ENCODE data around the gene RAD51B. TPM values are rescaled to one million over a fixed set of nuclear protein-coding genes. Genes with fewer than 3 reads are reported as not detected.

The RAD51B gene
- total RNA-seq, 3 donors from 2014 or later = 10.6 to 77.6 (median 33.8) TPM

- DNase-seq (ENCODE audit: low spot score in 2 of 2) = no peak
- Histone ChIP-seq H3K36me3 (no peaks in the 10 kb centered on the region), H3K9me3 (peaks cover 0 to 6% of the 10 kb centered on the region in 2 donors), H3K27me3 (no peaks in the 10 kb centered on the region), H3K4me1 (peaks cover 0 to 3% of the 10 kb centered on the region in 2 donors), H3K4me3 (no peak overlapping the region), H3K27ac (no peak overlapping the region)
- TF ChIP-seq POLR2AphosphoS5 (IDR thresholded peaks at IDR 0.05) (no peak), CTCF (IDR thresholded peaks at IDR 0.05) (no peak)
- intact Hi-C loops (cut with DNase I; ENCODE audit: low total_unique reads) = no loop called here
These were observed 303.1 kb downstream of the RAD51B start for GRCh38 chr14:68122651-68123050.

- intact Hi-C loops (cut with DNase I; ENCODE audit: low total_unique reads) = no loop called here
- Histone ChIP-seq H3K27me3 (no peaks in the 10 kb centered on the region), H3K36me3 (no peaks in the 10 kb centered on the region), H3K9me3 (peaks cover 0 to 6% of the 10 kb centered on the region in 2 donors), H3K4me3 (no peak overlapping the region), H3K27ac (no peak overlapping the region), H3K4me1 (peaks cover 0 to 3% of the 10 kb centered on the region in 2 donors)
- no peak for DNase-seq (ENCODE audit: low spot score in 2 of 2)
- no peak for TF ChIP-seq POLR2AphosphoS5 (IDR thresholded peaks at IDR 0.05)
- no peak for TF ChIP-seq POLR2A (IDR thresholded peaks at IDR 0.05)
- no peak for TF ChIP-seq CTCF (IDR thresholded peaks at IDR 0.05)
These were observed 304.5 kb downstream of the RAD51B start for GRCh38 chr14:68124050-68124449.

- intact Hi-C loops (cut with DNase I; ENCODE audit: low total_unique reads) = no loop called here
- H3K36me3 ChIP-seq = no peaks in the 10 kb centered on the region
- DNase-seq (ENCODE audit: low spot score in 2 of 2) = no peak
- H3K4me3 ChIP-seq = no peak overlapping the region
- H3K27me3 ChIP-seq = no peaks in the 10 kb centered on the region
- TF ChIP-seq POLR2AphosphoS5 (IDR thresholded peaks at IDR 0.05) (no peak), CTCF (IDR thresholded peaks at IDR 0.05) (no peak), POLR2A (IDR thresholded peaks at IDR 0.05) (no peak)
- no peak overlapping the region for H3K27ac ChIP-seq
- peaks cover 0 to 6% of the 10 kb centered on the region in 2 donors for H3K9me3 ChIP-seq
- peaks cover 0 to 3% of the 10 kb centered on the region in 2 donors for H3K4me1 ChIP-seq
These were observed 305.6 kb downstream of the RAD51B start for GRCh38 chr14:68124979-68125731.

- H3K4me3 ChIP-seq = no peak overlapping the region
- TF ChIP-seq CTCF (IDR thresholded peaks at IDR 0.05) (no peak), POLR2AphosphoS5 (IDR thresholded peaks at IDR 0.05) (no peak), POLR2A (IDR thresholded peaks at IDR 0.05) (no peak)
- H3K4me1 ChIP-seq = peaks cover 0 to 3% of the 10 kb centered on the region in 2 donors
- no peaks in the 10 kb centered on the region for H3K9me3 ChIP-seq
- no peaks in the 10 kb centered on the region for H3K27me3 ChIP-seq
- no peak for DNase-seq (ENCODE audit: low spot score in 2 of 2)
- no peaks in the 10 kb centered on the region for H3K36me3 ChIP-seq
- no peak overlapping the region for H3K27ac ChIP-seq
- intact Hi-C loops (cut with DNase I; ENCODE audit: low total_unique reads) = no loop called here
These were observed 307.6 kb downstream of the RAD51B start for GRCh38 chr14:68127166-68127565.

GRCh38 chr14:68131907-68132306 lies 312.3 kb downstream of the RAD51B start:
- no peaks in the 10 kb centered on the region for H3K27me3 ChIP-seq

More at GRCh38 chr14:68131907-68132306, 312.3 kb downstream of the RAD51B start:
- Histone ChIP-seq H3K9me3 (no peaks in the 10 kb centered on the region), H3K27ac (peak overlapping the region in 1 of 2 donors; percentile 23), H3K36me3 (no peaks in the 10 kb centered on the region), H3K4me1 (no peaks in the 10 kb centered on the region), H3K4me3 (no peak overlapping the region)
- DNase-seq (ENCODE audit: low spot score in 2 of 2) = no peak
- intact Hi-C loops (cut with DNase I; ENCODE audit: low total_unique reads) = no loop called here
- TF ChIP-seq POLR2A (IDR thresholded peaks at IDR 0.05) (no peak), CTCF (IDR thresholded peaks at IDR 0.05) (no peak), POLR2AphosphoS5 (IDR thresholded peaks at IDR 0.05) (no peak)
